Osteoblast (primary cell): Measurements from ENCODE around the gene CSRNP3. TPM values are rescaled to one million over a fixed set of nuclear protein-coding genes. Genes with fewer than 3 reads are reported as not detected.
"Not testable (repeated sequence)": the region's sequence is repeated elsewhere in the genome, so short reads cannot be mapped to it uniquely, and the experiment has no call there.

Experiments used
- DNase-seq: peaks from one replicate; pipeline ENCODE4 v3.0.0; 2011; ENCODE audit warnings: low spot score, mixed read lengths; ENCODE audit not compliant: insufficient read length; ENCODE audit errors: missing footprints
- H2AFZ ChIP-seq: 2 replicates; pipeline ENCODE4 v1.6.0; 2011; ENCODE audit warnings: mild to moderate bottlenecking, low read length
- H3K27ac ChIP-seq: 2 replicates; pipeline ENCODE4 v1.5.1; 2011; ENCODE audit warnings: mild to moderate bottlenecking, low read depth, low read length, moderate library complexity
- H3K27me3 ChIP-seq: 2 replicates; pipeline ENCODE4 v1.6.0; 2012; ENCODE audit warnings: mild to moderate bottlenecking, control low read depth, inconsistent platforms, low read length, moderate library complexity; ENCODE audit not compliant: insufficient read depth
- H3K36me3 ChIP-seq: 2 replicates; pipeline ENCODE4 v1.5.1; 2011; ENCODE audit warnings: mild to moderate bottlenecking, low read length, control low read depth, moderate library complexity; ENCODE audit not compliant: insufficient read depth
- H3K4me1 ChIP-seq: 2 replicates; pipeline ENCODE4 v1.5.1; 2011; ENCODE audit warnings: mild to moderate bottlenecking, low read length, control low read depth, moderate library complexity; ENCODE audit not compliant: insufficient read depth
- H3K4me2 ChIP-seq: 2 replicates; pipeline ENCODE4 v1.6.0; 2011; ENCODE audit warnings: mild to moderate bottlenecking, low read length; ENCODE audit not compliant: insufficient read depth
- H3K4me3 ChIP-seq: fragments of 200-600 bp; sonication (generic); 3 replicates; pipeline ENCODE4 v1.5.1; 2012; ENCODE audit warnings: mild to moderate bottlenecking, low read length, inconsistent platforms; ENCODE audit not compliant: insufficient read depth
- H3K79me2 ChIP-seq: 2 replicates; pipeline ENCODE4 v1.6.0; 2012; ENCODE audit warnings: mild to moderate bottlenecking, low read length, control low read depth, inconsistent platforms; ENCODE audit not compliant: insufficient read depth
- H3K9me3 ChIP-seq: 2 replicates; pipeline ENCODE4 v1.5.1; 2011; ENCODE audit warnings: low read depth, low read length, control low read depth
- H4K20me1 ChIP-seq: 2 replicates; pipeline ENCODE4 v1.6.0; 2012; ENCODE audit warnings: mild to moderate bottlenecking, low read length, control low read depth; ENCODE audit not compliant: insufficient read depth
- CTCF ChIP-seq: IDR thresholded peaks from 2 replicates; pipeline ENCODE4 v1.5.1; 2011; ENCODE audit warnings: mild to moderate bottlenecking, low read depth, low read length, moderate library complexity; ENCODE audit errors: extremely low read depth
- total RNA-seq: library from RNA; depleted of rRNA; stranded (reverse); fragments of >200 nt; gene quantifications from 2 replicates; pipeline ENCODE4 v1.2.3, GENCODE V29; 2012

The CSRNP3 gene
- total RNA-seq, 1 donor, result 1.4 TPM

- H3K79me2 ChIP-seq, result no peaks in the 10 kb centered on the region
- no peaks in the 10 kb centered on the region for H3K27me3 ChIP-seq
- H4K20me1 ChIP-seq, result no peaks in the 10 kb centered on the region
- H3K4me3 ChIP-seq, result no peak overlapping the region
- no peak for TF ChIP-seq CTCF
- no peak for DNase-seq
- H3K9me3 ChIP-seq, result no peaks in the 10 kb centered on the region
- no peaks in the 10 kb centered on the region for H3K36me3 ChIP-seq
- H2AFZ ChIP-seq, result no peak overlapping the region
- peaks cover 5% of the 10 kb centered on the region for H3K4me1 ChIP-seq
- no peak overlapping the region for H3K4me2 ChIP-seq
- no peak overlapping the region for H3K27ac ChIP-seq
These were observed 116.5 kb downstream of the CSRNP3 start for GRCh38 chr2:165586019-165586418.

GRCh38 chr2:165587335-165587938, 117.9 kb downstream of the CSRNP3 start:
- no peaks in the 10 kb centered on the region for H3K79me2 ChIP-seq
- H3K36me3 ChIP-seq, result no peaks in the 10 kb centered on the region
- H3K4me3 ChIP-seq, result no peak overlapping the region
- peaks cover 2% of the 10 kb centered on the region for H3K4me1 ChIP-seq
- peak overlapping the region; percentile 9 for H2AFZ ChIP-seq
- no peak for TF ChIP-seq CTCF
- no peak overlapping the region for H3K27ac ChIP-seq
- no peaks in the 10 kb centered on the region for H4K20me1 ChIP-seq
- H3K9me3 ChIP-seq, result no peaks in the 10 kb centered on the region
- H3K27me3 ChIP-seq, result no peaks in the 10 kb centered on the region
- no peak for DNase-seq
- H3K4me2 ChIP-seq, result no peak overlapping the region

GRCh38 chr2:165590999-165591398, 121.5 kb downstream of the CSRNP3 start:
- not testable (repeated sequence) for H3K9me3 ChIP-seq, H4K20me1 ChIP-seq, H3K36me3 ChIP-seq, H3K79me2 ChIP-seq, H2AFZ ChIP-seq, H3K27ac ChIP-seq, H3K27me3 ChIP-seq, H3K4me3 ChIP-seq, DNase-seq, H3K4me1 ChIP-seq, H3K4me2 ChIP-seq

- Histone ChIP-seq H3K4me1 (no peaks in the 10 kb centered on the region), H3K4me2 (no peak overlapping the region), H3K4me3 (no peak overlapping the region), H3K79me2 (no peaks in the 10 kb centered on the region), H4K20me1 (no peaks in the 10 kb centered on the region), H3K27ac (no peak overlapping the region), H3K9me3 (no peaks in the 10 kb centered on the region), H3K27me3 (no peaks in the 10 kb centered on the region), H2AFZ (no peak overlapping the region), H3K36me3 (no peaks in the 10 kb centered on the region)
- no peak for DNase-seq
- no peak for TF ChIP-seq CTCF
These were observed 123.6 kb downstream of the CSRNP3 start for GRCh38 chr2:165593081-165593480.
